Right atrium auricular region (tissue), 2 donors: ENCODE data around the gene ECE2. TPM values are rescaled to one million over a fixed set of nuclear protein-coding genes. Genes with fewer than 3 reads are reported as not detected.

Source experiments
- DNase-seq: peaks from one replicate; pipeline ENCODE4 v3.0.0-alpha.2; 2019; ENCODE audit warnings: low spot score
- H3K27ac ChIP-seq, 2 donors: fragments of 200-600 bp; sonication (generic); 1 replicate in 1 of 2; 2 replicates in 1 of 2; pipeline ENCODE4 v1.5.1; 2016 to 2019
- H3K27me3 ChIP-seq, 2 donors: fragments of 200-600 bp; sonication (generic); one replicate each; pipeline versions ENCODE4 v1.5.1 to v1.6.0; 2017 to 2019
- H3K36me3 ChIP-seq: fragments of 200-600 bp; sonication (generic); one replicate; pipeline ENCODE4 v1.5.1; 2016
- H3K4me1 ChIP-seq, 2 donors: fragments of 200-600 bp; sonication (generic); one replicate each; pipeline versions ENCODE4 v1.5.1 to v1.6.0; 2017 to 2019
- H3K4me3 ChIP-seq, 2 donors: fragments of 200-600 bp; sonication (generic); 1 replicate in 1 of 2; 2 replicates in 1 of 2; pipeline ENCODE4 v1.5.1; 2017 to 2019; ENCODE audit warnings: mild to moderate bottlenecking in 1 of 2, moderate library complexity in 1 of 2
- H3K9me3 ChIP-seq, 2 donors: fragments of 200-600 bp; sonication (generic); one replicate each; pipeline ENCODE4 v1.5.1; 2019
- CTCF ChIP-seq, 2 donors: fragments of 200-600 bp; sonication (generic); IDR thresholded peaks; one replicate each; pipeline ENCODE4 v1.5.1; 2019; ENCODE audit warnings: antibody characterized with exemption in 2 of 2
- total RNA-seq, 2 donors: library from RNA; depleted of rRNA; stranded (reverse); fragments of >200 nt; gene quantifications; one replicate each; pipeline ENCODE4 v1.1.0, GENCODE V29; 2016

Gene ECE2
- total RNA-seq, 2 donors from 2014 or later, result 1.6 TPM; not detected in 1

- Histone ChIP-seq H3K27me3 (peaks cover 15 to 22% of the 10 kb centered on the region in 2 donors), H3K4me1 (peaks cover 0 to 24% of the 10 kb centered on the region in 2 donors), H3K36me3 (no peaks in the 10 kb centered on the region), H3K27ac (no peak overlapping the region), H3K4me3 (peak overlapping the region in 1 of 2 donors; percentile 52), H3K9me3 (no peaks in the 10 kb centered on the region)
- no peak for DNase-seq
- no peak for TF ChIP-seq CTCF (IDR thresholded peaks at IDR 0.05)
Measured at GRCh38 chr3:184230603-184231528, 45.0 kb upstream of the ECE2 start.

- Histone ChIP-seq H3K27me3 (peaks cover 15 to 22% of the 10 kb centered on the region in 2 donors), H3K36me3 (no peaks in the 10 kb centered on the region), H3K4me3 (no peak overlapping the region), H3K27ac (no peak overlapping the region), H3K4me1 (peaks cover 0 to 24% of the 10 kb centered on the region in 2 donors), H3K9me3 (no peaks in the 10 kb centered on the region)
- DNase-seq, result no peak
- no peak for TF ChIP-seq CTCF (IDR thresholded peaks at IDR 0.05)
Measured at GRCh38 chr3:184231671-184232070, 44.2 kb upstream of the ECE2 start.

- Histone ChIP-seq H3K4me1 (peaks cover 0 to 24% of the 10 kb centered on the region in 2 donors), H3K27me3 (peaks cover 15 to 22% of the 10 kb centered on the region in 2 donors)
Measured at GRCh38 chr3:184233127-184233843, 42.5 kb upstream of the ECE2 start.

GRCh38 chr3:184234224-184234623, 41.6 kb upstream of the ECE2 start:
- no peak for TF ChIP-seq CTCF (IDR thresholded peaks at IDR 0.05)
- no peaks in the 10 kb centered on the region for H3K9me3 ChIP-seq
- no peak overlapping the region for H3K4me3 ChIP-seq
- H3K4me1 ChIP-seq, result peaks cover 0 to 18% of the 10 kb centered on the region in 2 donors
- no peaks in the 10 kb centered on the region for H3K36me3 ChIP-seq
- H3K27me3 ChIP-seq, result peaks cover 15 to 22% of the 10 kb centered on the region in 2 donors
- H3K27ac ChIP-seq, result no peak overlapping the region
- DNase-seq, result no peak

More at GRCh38 chr3:184233127-184233843, 42.5 kb upstream of the ECE2 start:
- TF ChIP-seq CTCF (IDR thresholded peaks at IDR 0.05), result no peak
- DNase-seq, result no peak
- Histone ChIP-seq H3K9me3 (no peaks in the 10 kb centered on the region), H3K36me3 (no peaks in the 10 kb centered on the region), H3K4me3 (no peak overlapping the region), H3K27ac (no peak overlapping the region)

GRCh38 chr3:184234671-184235380, 41.0 kb upstream of the ECE2 start:
- Histone ChIP-seq H3K36me3 (no peaks in the 10 kb centered on the region), H3K27ac (no peak overlapping the region), H3K27me3 (peaks cover 11 to 18% of the 10 kb centered on the region in 2 donors), H3K9me3 (no peaks in the 10 kb centered on the region), H3K4me3 (no peak overlapping the region), H3K4me1 (peaks cover 0 to 12% of the 10 kb centered on the region in 2 donors)
- no peak for DNase-seq
- TF ChIP-seq CTCF (IDR thresholded peaks at IDR 0.05), result no peak
